Stimulated activated CD8-positive, alpha-beta memory T cell treated with anti-CD3 and anti-CD28 coated beads, Interleukin-7, amount 100 ng/mL, for 48 hours (primary cell): Measurements from ENCODE around the gene DPEP1.
"Not testable (repeated sequence)": the region's sequence is repeated elsewhere in the genome, so short reads cannot be mapped to it uniquely, and the experiment has no call there.

Source experiments
- DNase-seq, 2 donors: peaks; one replicate each; pipeline ENCODE4 v3.0.0-alpha.2; 2020; ENCODE audit warnings: low read depth in 1 of 2; ENCODE audit errors: extremely low read depth in 1 of 2

Gene DPEP1

DNA sequence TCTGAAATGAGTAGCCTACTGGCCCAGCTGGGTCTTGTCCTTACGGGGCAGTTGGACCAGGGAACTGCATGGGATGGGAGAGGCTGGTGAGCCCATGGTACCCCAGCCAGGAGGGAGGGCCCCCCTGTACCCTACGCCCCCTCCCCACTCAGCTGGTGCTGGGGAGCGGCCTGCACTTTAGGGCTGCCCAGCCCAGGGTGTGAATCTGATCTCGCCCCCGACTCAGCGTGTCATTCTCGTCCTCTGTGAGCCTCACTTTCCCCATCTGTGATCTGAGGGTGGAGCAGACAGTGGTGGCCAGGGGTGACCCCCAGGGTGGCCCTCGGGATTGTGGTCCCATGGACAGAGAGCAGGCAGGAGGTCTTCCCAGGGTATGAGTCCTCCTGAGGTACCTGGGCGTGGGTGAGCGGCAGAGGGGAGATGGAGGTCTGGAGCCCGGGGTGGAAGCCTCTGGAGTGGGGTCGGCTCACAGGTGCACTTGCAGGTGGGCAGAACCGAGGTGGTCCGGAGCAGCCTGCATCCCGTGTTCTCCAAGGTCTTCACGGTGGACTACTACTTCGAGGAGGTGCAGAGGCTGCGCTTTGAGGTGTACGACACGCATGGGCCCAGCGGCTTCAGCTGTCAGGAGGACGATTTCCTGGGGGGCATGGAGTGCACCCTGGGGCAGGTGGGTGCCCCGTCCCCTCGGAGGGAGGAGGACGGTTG, 36.2 kb upstream of the DPEP1 start:
- DNase-seq, result no peak

DNA sequence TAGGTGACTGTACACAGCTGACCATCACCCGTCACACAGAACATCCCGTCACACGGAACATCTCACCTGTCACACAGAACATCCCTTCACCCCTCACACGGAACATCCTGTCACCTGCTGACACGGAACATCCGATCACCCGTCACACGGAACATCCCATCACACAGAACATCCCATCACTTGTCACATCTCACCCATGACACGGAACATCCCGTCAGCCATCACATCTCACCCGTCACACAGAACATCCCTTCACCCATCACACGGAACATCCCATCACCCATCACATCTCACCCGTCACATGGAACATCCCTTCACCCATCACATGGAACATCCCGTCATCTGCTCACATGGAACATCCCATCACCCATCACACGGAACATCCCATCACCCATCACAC, 34.1 kb upstream of the DPEP1 start:
- no peak for DNase-seq

DNA sequence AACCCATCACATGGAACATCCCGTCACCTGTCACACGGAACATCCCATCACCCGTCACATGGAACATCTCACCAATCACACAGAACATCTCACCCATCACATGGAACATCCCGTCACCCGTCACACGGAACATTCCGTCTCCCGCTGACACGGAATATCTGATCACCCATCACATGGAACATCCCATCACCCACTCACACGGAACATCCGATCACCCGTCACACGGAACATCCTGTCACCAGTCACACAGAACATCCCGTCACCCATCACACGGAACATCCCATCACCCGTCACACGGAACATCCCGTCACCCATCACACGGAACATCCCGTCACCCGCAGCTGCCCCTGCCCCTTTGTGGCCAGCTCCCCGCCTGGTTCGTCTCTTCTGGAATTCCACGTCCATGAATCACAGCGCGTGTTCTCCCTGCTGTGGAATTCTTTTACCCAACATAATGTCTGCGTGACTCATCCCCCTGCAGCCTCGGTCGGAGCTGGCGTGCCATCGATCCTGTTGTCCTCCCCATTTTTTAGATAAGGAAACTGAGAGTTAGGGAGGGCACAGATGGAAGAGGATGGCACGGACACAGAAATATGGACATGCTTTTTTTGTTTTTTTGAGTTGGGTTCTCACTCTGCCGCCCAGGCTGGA, 32.3 kb upstream of the DPEP1 start:
- DNase-seq, result no peak

DNA sequence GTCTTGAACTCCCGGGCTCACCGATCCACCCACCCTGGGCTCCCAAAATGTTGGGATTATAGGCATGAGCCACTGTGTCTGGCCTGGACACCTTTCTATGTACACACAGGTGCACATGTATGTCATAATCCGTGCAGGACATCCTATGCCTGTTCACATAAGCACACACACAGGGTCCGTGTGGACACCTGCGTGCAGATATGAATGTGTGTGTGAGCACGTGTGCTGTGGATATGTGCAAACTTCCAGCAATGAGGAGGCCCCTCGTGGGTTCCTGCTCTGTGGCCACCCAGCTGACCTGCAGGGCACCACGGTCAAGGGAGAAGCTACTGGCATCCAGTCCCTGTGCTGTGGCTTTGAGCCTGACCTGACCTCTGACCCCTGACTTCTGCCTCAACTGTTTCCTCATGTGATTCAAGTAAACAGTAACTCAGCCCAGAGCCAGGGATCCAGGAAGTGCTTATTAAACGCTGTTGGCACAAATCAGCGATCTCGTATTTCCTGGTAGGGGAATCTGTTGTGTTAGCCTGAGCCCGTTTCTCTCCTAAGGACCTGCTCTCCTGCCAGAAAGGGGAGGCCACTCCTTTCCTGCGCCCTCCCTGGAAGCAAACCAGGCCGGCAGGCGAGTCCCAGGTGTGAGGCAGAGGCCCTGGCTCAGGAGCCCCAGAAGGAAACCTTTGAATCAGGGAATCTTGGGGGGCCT, 31.4 kb upstream of the DPEP1 start:
- DNase-seq, result no peak

DNA sequence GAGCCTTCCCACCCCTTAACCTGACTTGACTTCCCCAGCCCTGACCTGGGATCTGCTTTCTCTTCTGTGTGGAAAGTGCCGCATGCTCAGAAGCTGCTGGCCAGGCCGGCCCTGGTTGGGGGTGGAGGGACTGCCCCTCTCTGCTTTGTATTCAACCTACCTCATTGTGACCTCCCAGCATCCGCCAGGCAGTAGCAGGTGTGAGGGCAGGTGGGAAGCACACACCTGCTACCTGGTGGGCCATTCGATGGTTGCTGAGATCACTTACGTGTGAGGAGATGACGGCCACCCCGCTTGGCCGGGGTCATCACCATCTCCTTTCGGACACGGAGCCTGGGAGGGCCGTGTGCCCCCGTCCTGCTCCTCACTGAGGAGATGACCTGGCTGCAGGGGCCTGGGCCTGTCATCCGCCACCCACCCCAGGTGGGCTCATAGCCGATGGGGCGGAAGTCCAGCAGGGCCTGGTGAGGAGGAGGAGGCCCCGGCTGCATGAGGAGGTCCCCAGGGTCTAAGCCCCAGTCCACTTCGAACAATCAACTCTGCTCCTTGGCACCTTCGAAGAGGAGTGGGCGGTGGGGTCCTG, 30.7 kb upstream of the DPEP1 start:
- DNase-seq, result no peak

DNA sequence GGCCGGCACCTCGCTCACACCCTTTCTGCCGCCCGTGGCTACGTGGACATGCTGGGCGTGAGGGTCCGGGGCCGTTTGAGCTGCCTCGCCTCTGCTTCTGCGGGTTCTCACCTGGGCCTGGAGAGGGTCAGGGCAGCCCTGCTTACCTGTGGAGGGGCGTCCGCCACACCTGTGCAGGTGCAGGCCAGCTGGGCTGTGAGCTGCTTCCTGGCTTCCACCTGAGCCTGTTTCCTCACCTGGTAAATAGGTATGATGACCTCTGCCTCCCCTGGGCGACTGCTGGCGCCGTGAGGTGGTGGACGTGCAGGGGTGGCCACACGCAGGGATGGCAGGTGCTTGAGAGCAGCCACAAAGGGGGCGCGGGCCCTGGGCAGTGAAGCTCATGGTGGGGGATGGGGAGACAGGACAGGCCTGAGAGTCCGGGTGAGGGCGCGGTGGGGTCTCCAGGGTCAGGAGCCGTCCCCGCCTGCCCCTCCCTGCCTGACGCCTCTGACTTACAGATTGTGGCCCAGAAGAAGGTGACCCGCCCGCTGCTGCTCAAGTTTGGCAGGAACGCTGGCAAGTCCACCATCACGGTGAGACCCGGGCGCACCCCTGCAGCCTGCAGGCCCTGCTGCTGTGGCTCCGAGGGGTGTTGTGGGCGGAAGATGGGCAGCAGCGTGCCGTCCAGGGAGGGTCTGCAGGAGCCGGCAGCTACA, 30.1 kb upstream of the DPEP1 start:
- no peak for DNase-seq

DNA sequence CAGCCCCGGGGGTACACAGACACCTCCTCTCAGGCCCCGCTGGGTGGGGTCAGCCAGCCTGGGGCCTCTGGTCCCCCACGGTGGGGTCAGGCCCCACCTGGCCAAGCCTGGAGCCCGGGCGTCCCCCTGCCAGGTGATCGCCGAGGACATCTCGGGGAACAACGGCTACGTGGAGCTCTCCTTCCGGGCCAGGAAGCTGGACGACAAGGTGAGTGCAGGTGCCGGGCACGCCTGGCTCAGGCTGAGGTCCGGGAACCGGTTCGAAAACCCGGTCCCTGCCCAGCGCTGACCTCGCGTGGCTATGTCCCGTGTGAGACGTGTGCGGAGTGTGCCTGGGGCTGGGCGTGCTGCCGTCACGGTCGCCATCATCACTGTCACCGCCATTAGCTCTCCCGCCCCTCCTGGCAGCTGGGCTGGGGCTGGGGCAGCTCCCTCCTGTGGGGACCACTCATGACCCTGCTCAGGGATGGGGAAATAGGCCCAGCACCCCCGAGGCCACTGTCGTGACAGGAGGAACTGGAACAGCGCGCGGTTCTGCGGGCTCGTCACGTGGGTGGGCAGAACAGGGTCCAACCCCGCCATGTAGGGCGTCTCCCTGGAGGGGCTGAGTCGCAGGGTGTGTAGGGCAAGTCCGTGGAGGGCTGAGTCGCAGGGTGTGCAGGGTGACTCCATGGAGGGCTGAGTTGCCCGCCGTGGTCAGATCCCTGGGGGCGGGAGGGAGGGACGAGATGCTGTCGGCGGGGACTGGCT, 29.4 kb upstream of the DPEP1 start:
- DNase-seq, result no peak

DNA sequence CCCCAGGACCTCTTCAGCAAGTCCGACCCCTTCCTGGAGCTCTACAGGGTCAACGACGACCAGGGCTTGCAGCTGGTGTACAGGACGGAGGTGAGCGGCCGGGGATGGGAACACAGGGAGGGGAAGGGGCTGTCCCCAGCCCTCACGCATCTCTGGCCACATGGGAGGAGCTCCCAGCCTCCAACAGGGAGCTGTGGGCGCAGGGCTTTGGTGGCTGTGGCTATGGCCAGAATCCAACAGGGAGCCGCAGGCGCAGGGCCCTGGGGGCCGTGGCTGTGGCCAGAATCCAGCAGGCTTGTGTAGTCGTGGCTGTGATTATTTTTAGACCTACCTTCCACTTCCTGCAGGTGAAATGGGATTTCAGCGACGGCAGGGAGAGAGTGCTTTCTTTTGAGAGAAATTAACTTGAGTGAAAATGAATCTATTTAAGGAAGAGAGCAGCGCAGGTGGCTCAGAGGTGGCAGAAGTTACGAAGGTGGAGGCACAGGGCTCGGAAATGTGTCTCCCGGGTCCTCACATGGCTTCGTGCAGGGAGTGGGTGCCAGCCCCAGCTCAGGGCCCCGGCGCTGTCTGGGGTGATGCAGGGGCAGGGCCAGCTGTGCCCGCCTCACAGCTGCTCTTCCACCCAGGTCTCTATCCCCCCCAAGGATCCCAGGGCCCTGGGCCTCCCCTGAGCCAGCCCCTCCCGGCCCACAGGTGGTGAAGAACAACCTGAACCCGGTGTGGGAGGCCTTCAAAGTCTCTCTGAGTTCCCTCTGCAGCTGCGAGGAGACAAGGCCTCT, 28.5 kb upstream of the DPEP1 start:
- no peak for DNase-seq

DNA sequence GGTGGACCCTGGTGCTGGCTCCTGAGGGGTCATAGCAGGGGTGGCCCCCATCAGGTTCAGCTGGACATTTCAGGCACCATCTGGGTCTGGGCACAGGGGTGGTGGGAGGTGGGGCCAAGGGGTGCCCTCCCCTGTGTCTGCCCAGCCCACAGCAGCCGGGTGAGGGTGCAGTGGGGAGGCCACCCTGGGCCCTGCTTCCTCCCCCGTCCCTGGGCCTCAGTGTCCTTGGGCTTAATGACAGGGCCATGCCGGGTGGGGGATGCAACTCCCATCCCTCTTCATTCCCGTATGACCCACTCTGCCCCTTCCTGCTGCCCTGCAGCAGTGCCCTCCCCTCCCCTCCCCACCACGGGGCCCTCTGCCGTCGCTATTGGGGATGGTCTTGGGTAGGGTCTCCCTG, 27.2 kb upstream of the DPEP1 start:
- DNase-seq, result no peak

DNA sequence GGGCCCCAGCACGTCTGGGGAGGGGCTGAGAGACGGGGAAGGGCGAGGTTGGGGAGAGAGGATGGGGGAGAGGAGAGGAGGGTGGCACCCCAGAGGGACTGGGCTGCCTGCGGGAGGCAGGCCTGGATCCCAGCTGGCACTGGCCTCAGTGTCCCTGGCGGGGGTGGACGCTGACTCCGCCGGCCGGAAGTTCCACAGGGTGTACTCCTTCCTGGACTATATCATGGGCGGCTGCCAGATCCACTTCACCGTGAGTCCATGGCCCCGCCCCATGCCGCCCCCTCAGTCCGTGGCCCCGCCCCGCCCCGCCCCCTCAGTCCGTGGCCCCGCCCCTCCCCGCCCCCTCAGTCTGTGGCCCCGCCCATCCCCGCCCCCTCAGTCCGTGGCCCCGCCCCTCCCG, 26.6 kb upstream of the DPEP1 start:
- no peak for DNase-seq

DNA sequence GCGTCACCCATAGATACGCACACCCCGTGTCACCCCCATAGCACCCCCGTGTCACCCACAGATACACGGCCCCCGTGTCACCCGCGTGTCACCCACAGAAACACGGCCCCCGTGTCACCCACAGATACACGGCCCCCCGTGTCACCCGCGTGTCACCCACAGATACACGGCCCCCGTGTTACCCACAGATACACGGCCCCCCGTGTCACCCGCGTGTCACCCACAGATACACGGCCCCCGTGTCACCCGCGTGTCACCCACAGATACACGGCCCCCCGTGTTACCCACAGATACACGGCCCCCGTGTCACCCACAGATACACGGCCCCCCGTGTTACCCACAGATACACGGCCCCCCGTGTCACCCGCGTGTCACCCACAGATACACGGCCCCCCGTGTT, 25.8 kb upstream of the DPEP1 start:
- DNase-seq, result not testable (repeated sequence)

DNA sequence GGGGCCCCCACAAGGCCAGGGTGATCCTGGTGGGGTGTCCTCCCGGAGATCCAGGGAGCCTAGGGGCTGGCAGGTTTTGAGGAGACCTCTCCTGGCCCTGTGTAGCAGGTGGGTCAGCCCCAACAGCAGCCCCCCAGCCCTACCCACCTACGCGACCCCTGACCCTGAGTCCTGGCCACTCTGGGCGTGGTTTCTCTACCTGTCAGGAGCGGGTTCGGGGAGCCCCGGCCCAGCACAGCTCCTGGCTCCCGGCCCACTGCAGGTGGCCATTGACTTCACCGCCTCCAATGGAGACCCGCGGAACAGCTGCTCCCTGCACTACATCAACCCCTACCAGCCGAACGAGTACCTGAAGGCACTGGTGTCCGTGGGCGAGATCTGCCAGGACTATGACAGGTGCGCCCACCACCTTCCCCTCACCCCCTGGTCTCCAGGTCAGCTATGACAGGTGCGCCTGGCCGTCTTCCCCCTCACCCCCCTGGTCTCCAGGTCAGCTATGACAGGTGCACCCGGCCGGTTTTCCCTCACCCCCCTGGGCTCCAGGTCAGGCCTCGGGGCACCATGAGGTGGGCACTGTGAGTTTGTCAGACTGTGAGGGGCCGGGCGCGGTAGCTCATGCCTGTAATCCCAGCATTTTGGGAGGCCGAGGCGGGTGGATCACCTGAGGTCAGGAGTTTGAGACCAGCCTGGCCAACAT, 24.9 kb upstream of the DPEP1 start:
- DNase-seq, result no peak

DNA sequence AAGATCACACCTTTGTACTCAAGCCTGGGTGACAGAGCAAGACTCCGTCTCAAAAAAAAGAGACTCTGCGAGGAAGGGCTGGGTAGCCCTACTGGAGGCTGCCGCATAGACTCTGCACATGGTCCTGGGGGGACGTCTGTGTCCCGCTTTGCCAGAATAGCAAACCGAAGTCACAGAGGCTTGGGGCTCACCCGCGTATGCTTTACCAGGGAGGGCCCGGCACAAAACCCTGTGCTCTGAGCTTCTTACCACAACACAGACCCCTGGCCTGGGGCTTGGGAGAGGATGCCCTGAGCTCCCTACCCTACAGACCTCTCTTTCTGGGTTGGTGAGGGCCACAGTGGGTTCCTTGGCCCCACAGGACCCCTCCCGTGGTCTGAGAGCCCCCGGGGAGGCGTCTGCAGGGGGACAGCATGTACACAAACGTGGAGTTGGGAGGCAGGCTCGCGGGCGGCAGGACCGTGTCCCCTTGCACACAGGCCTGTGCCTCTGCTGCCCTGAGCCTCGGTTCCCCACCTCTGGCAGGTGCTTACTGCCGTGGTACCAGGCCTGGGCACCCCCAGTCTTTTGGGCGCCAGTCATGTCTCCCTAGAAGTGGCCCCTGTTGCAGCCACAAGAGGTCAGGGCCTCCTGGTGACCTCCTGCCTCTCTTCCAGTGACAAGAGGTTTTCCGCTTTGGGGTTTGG, 24.1 kb upstream of the DPEP1 start:
- no peak for DNase-seq

DNA sequence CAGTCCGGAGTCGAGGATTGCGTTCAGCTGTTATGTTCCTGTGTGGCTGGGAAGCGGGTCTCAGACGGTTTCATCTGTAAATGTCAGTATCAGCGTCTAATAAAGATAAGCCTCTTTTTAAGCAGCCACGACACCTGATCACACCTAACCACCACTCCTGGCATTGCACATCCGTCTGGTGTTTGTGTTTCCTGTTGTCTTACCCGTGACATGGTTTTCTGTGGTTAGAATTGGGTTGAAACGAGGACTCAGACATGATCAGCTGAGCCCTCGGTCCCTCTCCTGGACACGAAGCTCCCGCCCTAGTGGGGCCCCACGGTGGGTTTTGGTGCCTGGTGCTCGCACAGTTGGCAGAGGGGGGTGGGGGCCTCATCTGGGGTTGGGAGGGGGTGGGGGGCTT, 19.6 kb upstream of the DPEP1 start:
- DNase-seq, result no peak

DNA sequence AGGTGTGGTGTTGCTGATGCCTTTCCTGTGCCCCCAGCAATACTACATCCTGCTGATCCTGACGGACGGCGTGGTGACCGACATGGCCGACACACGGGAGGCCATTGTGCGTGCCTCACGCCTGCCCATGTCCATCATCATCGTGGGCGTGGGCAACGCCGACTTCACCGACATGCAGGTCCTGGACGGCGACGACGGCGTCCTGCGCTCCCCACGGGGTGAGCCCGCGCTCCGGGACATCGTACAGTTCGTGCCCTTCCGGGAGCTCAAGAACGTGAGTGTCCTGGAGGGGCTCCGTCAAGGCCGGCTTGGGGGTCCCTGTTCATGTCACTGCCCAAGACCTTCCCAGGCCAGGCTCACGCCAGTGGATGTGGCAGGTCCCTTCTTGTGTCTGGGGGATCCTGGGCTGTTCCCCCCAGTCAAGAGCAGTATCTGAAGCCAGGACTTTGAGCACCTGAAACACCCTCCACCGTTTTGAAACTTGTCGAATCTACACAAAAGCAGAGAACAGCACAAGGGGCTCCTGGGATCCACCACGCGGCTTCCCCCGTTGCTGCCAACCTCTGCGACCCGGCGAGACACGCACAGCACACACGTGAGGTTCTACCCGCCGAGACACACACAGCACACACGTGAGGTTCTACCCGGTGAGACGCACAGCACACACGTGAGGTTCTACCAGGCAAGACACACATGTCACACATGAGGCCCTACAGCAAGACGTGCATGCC, 17.9 kb upstream of the DPEP1 start:
- no peak for DNase-seq

DNA sequence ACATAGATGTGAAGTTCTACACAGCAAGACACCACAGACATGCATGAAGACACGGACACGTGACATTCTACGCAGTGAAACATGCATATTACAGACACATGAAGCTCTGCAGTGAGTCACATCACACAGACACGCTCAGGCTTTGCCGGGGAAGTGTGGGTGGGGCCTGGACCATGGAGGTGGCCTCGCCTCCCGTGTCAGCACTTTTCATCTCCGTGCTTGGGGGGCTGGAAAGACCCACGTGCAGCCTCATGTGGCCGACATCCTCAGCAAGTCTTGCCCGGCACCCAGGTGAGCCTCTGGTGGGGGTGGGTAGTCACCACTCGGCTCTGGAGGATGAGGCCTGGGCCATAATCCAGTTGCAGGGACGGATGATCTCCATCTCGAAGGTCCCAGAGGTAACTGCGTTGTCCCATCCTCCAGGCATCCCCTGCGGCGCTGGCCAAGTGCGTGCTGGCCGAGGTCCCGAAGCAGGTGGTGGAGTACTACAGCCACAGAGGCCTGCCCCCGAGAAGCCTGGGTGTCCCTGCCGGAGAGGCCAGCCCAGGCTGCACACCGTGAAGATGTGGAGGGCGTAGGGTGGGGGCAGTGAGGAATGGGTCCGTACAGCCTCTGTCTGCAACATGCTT, 17.3 kb upstream of the DPEP1 start:
- no peak for DNase-seq

DNA sequence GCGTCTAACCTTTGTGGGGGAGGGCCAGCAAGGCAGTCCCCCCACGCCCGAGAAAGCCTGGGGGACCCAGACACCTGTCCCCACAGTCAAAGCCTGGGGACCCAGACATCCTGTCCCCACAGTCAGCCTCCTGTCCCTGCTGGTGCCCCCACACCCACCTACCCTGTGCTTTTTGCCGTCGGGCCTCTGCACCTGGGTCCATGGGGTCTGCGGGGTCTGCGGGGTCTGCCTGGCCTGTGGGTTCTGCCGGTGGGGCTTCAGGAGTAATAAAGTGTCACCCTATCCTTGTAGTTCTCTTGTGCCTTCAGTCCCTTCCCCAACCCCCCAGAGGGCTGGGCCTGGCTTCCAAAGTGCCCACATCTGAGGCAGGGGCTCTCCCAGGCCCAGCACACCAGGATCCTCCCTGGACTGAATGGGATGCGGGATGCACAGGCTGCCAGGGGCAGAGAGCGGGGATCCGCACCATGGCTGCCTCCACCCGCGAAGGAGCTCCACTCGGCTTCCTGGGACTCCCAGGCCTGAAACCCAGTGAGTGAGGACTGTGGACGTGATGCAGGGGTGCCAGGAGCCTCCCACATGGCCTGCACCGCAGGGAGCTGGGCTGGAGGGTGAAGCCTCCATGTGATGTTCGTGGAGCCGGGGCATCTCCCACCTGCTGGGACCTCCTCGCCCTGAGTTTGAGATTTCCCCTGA, 16.3 kb upstream of the DPEP1 start:
- DNase-seq, result no peak
